Upper lobe of left lung (tissue), 6 donors: Measurements from ENCODE around the gene DOCK6. TPM values are rescaled to one million over a fixed set of nuclear protein-coding genes. Genes with fewer than 3 reads are reported as not detected.

Source experiments
- ATAC-seq, 2 donors: fragments of 200-7000 bp; cut with Tn5 transposase; one replicate each; pipeline ENCODE4 v1.9.1; 2022; ENCODE audit warnings: mild to moderate bottlenecking in 2 of 2, moderate library complexity in 2 of 2; ENCODE audit not compliant: low FRiP score in 2 of 2
- DNase-seq, 2 donors: peaks; one replicate each; pipeline ENCODE4 v3.0.0-alpha.2; 2019 to 2020
- H3K27ac ChIP-seq, 4 donors: fragments of 200-600 bp; sonication (generic); one replicate each; pipeline ENCODE4 v1.5.1; 2016 to 2019
- H3K27me3 ChIP-seq, 4 donors: fragments of 200-600 bp; sonication (generic); one replicate each; pipeline ENCODE4 v1.5.1; 2017 to 2019
- H3K36me3 ChIP-seq, 4 donors: fragments of 200-600 bp; sonication (generic); one replicate each; pipeline ENCODE4 v1.5.1; 2016 to 2019
- H3K4me1 ChIP-seq, 4 donors: fragments of 200-600 bp; sonication (generic); one replicate each; pipeline ENCODE4 v1.5.1; 2018 to 2019
- H3K4me3 ChIP-seq, 4 donors: fragments of 200-600 bp; sonication (generic); one replicate each; pipeline ENCODE4 v1.5.1; 2017 to 2019; ENCODE audit warnings: mild to moderate bottlenecking in 2 of 4, moderate library complexity in 1 of 4
- H3K9me3 ChIP-seq, 4 donors: fragments of 200-600 bp; sonication (generic); one replicate each; pipeline ENCODE4 v1.5.1; 2018 to 2019
- CTCF ChIP-seq, 6 experiments: fragments of 450-650 bp in 4 of 6; fragments of 200-600 bp in 2 of 6; sonication (generic) in 2 of 6; IDR thresholded peaks; one replicate each; pipeline ENCODE4 v1.5.1; 2016 to 2019; ENCODE audit warnings: antibody characterized with exemption in 6 of 6
- EP300 ChIP-seq, 4 donors: sonication (generic); formaldehyde crosslinking; IDR thresholded peaks; one replicate each; pipeline ENCODE4 v1.5.1; 2017; ENCODE audit warnings: antibody characterized with exemption in 4 of 4, control low read depth in 2 of 4
- POLR2A ChIP-seq, 4 donors: fragments of 450-650 bp; IDR thresholded peaks; one replicate each; pipeline ENCODE4 v1.5.1; 2016 to 2017; ENCODE audit warnings: antibody characterized with exemption in 4 of 4, mild to moderate bottlenecking in 2 of 4
- POLR2AphosphoS5 ChIP-seq, 2 donors: sonication (generic); formaldehyde crosslinking; IDR thresholded peaks; one replicate each; pipeline ENCODE4 v1.5.1; 2017; ENCODE audit warnings: antibody characterized with exemption in 2 of 2
- WGBS, 2 donors: methylation state at CpG; one replicate each; pipeline ENCODE4 v1.1.5; 2017 to 2018; 5-methylcytosine and 5-hydroxymethylcytosine counted together
- total RNA-seq, 6 donors: library from RNA; depleted of rRNA in 4 of 6; stranded (reverse); fragments of >200 nt in 4 of 6; gene quantifications; one replicate each; pipeline versions ENCODE4 v1.1.0 to v1.2.1, GENCODE V29; 2016 to 2021
- donor health status: DM: no; HTN: no; CAD: no; lungs with moderate emphysema.
- donor health status: DM: no; HTN: yes; CAD: no; lungs with severe emphysema.

DOCK6 gene
- total RNA-seq, 6 donors from 2014 or later, result 34.5 to 203 (median 116) TPM

GRCh38 chr19:11174336-11174735 lies 88.0 kb downstream of the DOCK6 start:
- WGBS, 2 donors, result 94 to 98% methylated on average over 17 to 20 of the region's 27 CpGs
- H3K4me1 ChIP-seq, result peaks cover 0 to 3% (median 0%) of the 10 kb centered on the region in 4 donors
- DNase-seq (peak in 1 of 2 donors; percentile 74), ATAC-seq (no peak)
- H3K27me3 ChIP-seq, result no peaks in the 10 kb centered on the region
- H3K36me3 ChIP-seq, result peaks cover 23 to 92% (median 73%) of the 10 kb centered on the region in 4 donors
- no peak for TF ChIP-seq POLR2AphosphoS5 (IDR thresholded peaks at IDR 0.05)
- TF ChIP-seq CTCF (IDR thresholded peaks at IDR 0.05), result no peak
- TF ChIP-seq POLR2A (IDR thresholded peaks at IDR 0.05), result no peak
- no peak for TF ChIP-seq EP300 (IDR thresholded peaks at IDR 0.05)
- no peak overlapping the region for H3K4me3 ChIP-seq
- H3K27ac ChIP-seq, result no peak overlapping the region
- no peaks in the 10 kb centered on the region for H3K9me3 ChIP-seq

- Histone ChIP-seq H3K27ac (no peak overlapping the region), H3K9me3 (no peaks in the 10 kb centered on the region), H3K4me1 (no peaks in the 10 kb centered on the region), H3K36me3 (peaks cover 23 to 95% (median 79%) of the 10 kb centered on the region in 4 donors), H3K27me3 (no peaks in the 10 kb centered on the region), H3K4me3 (no peak overlapping the region)
- 83 to 85% methylated on average over 8 of the region's 8 CpGs for WGBS, 2 donors
- DNase-seq, result no peak
- ATAC-seq, result no peak
- TF ChIP-seq EP300 (IDR thresholded peaks at IDR 0.05), result no peak
- no peak for TF ChIP-seq CTCF (IDR thresholded peaks at IDR 0.05)
- TF ChIP-seq POLR2A (IDR thresholded peaks at IDR 0.05), result no peak
- no peak for TF ChIP-seq POLR2AphosphoS5 (IDR thresholded peaks at IDR 0.05)
Observed at GRCh38 chr19:11173516-11174155, 88.7 kb downstream of the DOCK6 start.

- Histone ChIP-seq H3K27me3 (no peaks in the 10 kb centered on the region), H3K9me3 (no peaks in the 10 kb centered on the region), H3K4me1 (no peaks in the 10 kb centered on the region), H3K36me3 (peaks cover 17 to 95% (median 75%) of the 10 kb centered on the region in 4 donors), H3K4me3 (no peak overlapping the region), H3K27ac (peak overlapping the region in 2 of 4 donors; percentile 4 to 32)
- DNase-seq, result no peak
- no peak for ATAC-seq
- 92% methylated on average over 2 to 6 of the region's 6 CpGs for WGBS, 2 donors
- TF ChIP-seq POLR2A (IDR thresholded peaks at IDR 0.05) (no peak), CTCF (IDR thresholded peaks at IDR 0.05) (no peak), EP300 (IDR thresholded peaks at IDR 0.05) (no peak), POLR2AphosphoS5 (IDR thresholded peaks at IDR 0.05) (no peak)
Observed at GRCh38 chr19:11172576-11172975, 89.7 kb downstream of the DOCK6 start.

DNA sequence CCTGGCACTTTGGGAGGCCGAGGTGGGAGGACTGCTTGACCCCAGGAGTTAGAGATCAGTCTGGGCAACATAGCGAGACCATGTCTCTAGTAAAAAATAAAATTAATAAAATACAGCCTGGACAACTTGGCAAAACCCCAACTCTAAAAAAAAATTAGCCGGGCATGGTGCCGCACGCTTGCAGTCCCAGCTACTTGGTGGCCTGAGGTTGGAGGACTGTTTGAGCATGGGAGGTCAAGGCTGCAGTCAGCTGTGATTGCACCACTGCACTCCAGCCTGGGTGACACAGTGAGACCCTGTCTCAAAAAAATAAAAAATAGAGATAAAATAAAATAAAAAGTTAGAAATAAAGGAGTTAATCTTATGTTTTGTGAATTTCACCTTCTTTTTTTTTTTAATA lies 91.2 kb downstream of the DOCK6 start:
- Histone ChIP-seq H3K4me1 (peaks cover 0 to 3% (median 0%) of the 10 kb centered on the region in 4 donors), H3K27me3 (no peaks in the 10 kb centered on the region), H3K27ac (peak overlapping the region in 1 of 4 donors; percentile 21), H3K9me3 (no peaks in the 10 kb centered on the region), H3K36me3 (peaks cover 14 to 94% (median 73%) of the 10 kb centered on the region in 4 donors), H3K4me3 (no peak overlapping the region)
- 82 to 85% methylated on average over 5 of the region's 5 CpGs for WGBS, 2 donors
- ATAC-seq, result no peak
- no peak for DNase-seq
- TF ChIP-seq CTCF (IDR thresholded peaks at IDR 0.05), result no peak
- TF ChIP-seq POLR2A (IDR thresholded peaks at IDR 0.05), result no peak
- TF ChIP-seq POLR2AphosphoS5 (IDR thresholded peaks at IDR 0.05), result no peak
- no peak for TF ChIP-seq EP300 (IDR thresholded peaks at IDR 0.05)
